NB4 (cell line): ENCODE data around the gene VIPR2.

ENCODE experiments used
- MYC ChIP-seq: IDR thresholded peaks from 2 replicates; pipeline ENCODE4 v1.6.1; 2011; ENCODE audit warnings: low read depth, low read length
- POLR2A ChIP-seq: IDR thresholded peaks from 2 replicates; pipeline ENCODE4 v1.6.1; 2011; ENCODE audit warnings: mild to moderate bottlenecking; ENCODE audit not compliant: insufficient read length; ENCODE audit errors: extremely low read depth
- TF ChIP-seq, protein P1 (sequence below): IDR thresholded peaks from one replicate; pipeline ENCODE4 v1.5.1; 2012; ENCODE audit warnings: low read depth, low read length
- TF ChIP-seq, protein P2 (sequence below): IDR thresholded peaks from 2 replicates; pipeline ENCODE4 v1.6.1; 2011; ENCODE audit warnings: low read depth, low read length

DNA sequence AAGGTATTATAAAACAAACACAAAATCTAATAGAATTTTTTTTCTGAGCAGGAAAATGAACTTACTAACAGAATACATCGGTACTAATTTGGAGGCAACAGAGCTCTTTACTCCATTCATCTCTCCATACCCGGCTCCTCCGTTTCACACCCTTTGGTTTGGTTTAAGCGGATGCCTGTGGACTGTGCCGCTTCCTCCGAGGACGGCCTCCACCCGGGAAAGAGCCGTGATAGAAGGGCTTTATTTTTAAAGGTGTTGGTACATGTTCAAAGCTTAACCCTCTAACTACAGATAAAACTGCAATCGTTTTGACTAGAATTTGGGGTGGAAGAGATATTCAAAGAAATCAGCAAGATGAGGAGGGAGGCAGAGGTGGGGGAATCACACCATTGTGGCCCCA lies 1.9 kb downstream of the VIPR2 start:
- TF ChIP-seq, protein P1, sequence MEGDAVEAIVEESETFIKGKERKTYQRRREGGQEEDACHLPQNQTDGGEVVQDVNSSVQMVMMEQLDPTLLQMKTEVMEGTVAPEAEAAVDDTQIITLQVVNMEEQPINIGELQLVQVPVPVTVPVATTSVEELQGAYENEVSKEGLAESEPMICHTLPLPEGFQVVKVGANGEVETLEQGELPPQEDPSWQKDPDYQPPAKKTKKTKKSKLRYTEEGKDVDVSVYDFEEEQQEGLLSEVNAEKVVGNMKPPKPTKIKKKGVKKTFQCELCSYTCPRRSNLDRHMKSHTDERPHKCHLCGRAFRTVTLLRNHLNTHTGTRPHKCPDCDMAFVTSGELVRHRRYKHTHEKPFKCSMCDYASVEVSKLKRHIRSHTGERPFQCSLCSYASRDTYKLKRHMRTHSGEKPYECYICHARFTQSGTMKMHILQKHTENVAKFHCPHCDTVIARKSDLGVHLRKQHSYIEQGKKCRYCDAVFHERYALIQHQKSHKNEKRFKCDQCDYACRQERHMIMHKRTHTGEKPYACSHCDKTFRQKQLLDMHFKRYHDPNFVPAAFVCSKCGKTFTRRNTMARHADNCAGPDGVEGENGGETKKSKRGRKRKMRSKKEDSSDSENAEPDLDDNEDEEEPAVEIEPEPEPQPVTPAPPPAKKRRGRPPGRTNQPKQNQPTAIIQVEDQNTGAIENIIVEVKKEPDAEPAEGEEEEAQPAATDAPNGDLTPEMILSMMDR: no peak
- no peak for TF ChIP-seq POLR2A
- no peak for TF ChIP-seq MYC
- TF ChIP-seq, protein P2, sequence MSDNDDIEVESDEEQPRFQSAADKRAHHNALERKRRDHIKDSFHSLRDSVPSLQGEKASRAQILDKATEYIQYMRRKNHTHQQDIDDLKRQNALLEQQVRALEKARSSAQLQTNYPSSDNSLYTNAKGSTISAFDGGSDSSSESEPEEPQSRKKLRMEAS: no peak
